IPS-NIHi11 (cell line): ENCODE measurements around the gene RFC1.
"Not testable (repeated sequence)": the region's sequence is repeated elsewhere in the genome, so short reads cannot be mapped to it uniquely, and the experiment has no call there.

Experiments used
- DNase-seq: peaks from one replicate; pipeline ENCODE4 v3.0.0; 2012; ENCODE audit warnings: mixed read lengths, low spot score

The RFC1 gene

DNA sequence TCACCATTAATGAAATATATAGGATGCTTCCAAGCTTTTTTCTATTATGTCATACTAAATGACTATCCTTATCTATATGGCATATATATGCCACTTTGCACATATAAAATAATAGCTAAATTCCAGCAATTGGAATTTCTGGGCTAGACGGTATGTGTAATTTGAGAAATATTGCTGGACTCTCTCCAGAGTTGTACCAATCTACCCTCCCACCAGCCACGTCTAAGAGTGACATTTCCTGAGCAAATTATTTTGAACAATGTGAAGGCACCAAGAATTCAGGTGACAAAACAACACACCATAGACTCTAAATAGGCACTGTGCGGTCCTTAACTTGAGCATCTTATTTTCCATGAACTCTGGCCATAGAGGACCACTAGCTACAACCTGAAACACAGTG lies 62.3 kb downstream of the RFC1 start:
- DNase-seq, result no peak

DNA sequence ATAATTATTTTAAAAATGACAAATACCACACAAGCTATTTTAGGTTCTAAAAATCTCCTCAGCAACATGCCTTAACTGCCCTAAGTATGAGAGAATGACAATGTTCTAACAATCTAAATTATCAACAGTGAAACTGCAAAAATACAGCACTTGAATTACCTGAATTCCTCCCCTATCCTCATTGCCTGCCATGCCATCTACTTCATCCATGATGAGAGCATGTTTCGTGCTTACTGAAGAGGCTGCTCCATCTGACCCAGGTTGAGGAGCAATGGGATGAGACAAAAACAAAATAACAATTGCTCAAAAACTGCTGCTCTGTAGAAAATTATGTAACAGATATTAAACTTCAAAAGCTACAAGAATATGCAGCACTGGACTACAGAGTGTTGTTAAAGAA lies 63.3 kb downstream of the RFC1 start:
- no peak for DNase-seq

DNA sequence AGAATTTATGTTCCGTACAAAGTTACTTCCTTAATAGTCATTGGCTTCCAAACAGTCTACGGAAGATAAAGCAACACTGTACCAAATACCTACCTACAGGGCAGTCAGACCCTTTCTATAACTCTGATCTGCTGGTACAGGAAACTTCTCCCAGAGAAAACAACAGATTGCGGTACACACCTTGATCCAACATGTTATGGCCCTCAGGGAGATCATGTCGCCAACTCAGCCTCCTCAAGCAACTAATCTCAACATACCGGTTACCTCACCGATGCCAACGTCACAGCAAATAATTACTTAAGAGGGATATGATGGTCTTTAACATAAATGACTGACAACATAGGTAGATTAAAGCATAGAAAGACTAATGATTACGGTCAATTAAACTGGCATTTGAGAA lies 70.4 kb downstream of the RFC1 start:
- DNase-seq, result no peak

DNA sequence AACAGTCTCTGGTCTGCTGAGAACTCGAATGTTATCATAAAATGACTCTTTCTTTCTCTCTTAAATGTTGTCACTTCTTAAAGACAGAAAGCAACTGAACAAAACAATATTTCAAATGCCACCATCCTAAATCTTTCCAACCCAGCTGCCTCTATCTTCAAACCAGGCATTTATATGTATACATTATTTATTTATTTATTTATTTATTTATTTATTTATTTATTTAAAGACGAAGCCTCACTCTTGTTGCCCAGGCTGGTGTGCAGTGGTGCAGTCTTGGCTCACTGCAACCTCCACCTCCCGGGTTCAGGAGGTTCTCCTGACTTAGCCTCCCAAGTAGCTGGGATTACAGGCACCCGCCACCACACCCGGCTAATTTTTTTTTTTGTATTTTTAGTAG lies 73.7 kb downstream of the RFC1 start:
- not testable (repeated sequence) for DNase-seq

DNA sequence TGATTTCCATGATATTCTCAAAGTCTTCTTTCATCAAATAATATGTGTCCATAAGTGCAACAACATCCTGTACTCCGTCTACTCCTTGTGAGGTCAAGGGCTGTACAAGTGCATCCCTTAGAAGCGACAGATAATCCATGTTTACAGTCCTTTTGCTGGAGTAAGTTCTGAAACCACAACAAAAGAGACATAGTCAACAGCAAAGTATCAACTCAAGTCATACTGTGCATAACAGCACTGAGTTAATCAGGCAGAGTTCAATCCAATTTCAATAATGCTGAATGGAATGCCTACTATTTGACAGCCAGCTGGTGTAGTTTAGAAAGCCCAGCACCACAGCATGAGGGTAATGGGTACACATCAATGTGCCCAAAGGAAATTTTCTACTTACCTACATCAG lies 74.5 kb downstream of the RFC1 start:
- DNase-seq, result no peak

DNA sequence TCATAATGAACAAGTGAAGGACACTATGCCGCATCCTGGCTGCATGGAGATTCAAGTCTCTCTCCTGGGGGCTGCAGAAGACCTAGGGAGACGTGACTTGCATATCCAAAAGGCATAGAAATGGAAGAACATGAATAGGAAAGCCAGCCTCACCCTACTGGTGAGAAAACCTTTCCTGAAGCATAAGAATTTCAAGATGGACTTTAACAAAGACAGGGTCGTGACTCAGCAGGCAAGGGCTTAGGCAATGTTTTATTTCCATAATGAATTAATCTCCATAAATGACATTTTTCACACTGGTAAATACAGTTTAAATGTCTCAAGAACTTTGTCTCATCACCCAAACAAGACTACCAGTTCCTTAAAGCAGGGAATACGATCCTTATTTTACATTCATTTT lies 78.9 kb downstream of the RFC1 start:
- DNase-seq, result no peak

DNA sequence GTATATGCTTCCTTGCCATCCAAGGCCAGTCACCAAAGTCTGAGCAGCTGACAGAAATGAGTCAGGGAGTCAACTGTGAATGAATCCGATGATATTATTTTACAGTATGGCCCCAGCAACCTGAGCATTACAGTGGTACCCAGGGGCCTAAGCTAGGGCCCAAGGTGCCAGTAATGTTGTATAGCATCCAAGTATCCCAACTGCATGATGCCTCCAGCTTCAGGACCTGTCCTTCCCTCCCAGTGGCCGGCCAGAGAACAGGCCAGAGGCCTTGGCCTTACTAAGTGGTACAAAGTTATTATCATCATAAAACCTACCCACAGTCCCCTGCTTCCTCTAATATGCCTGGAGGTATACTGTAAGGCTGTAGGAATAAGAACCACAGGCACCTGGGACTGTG lies 79.9 kb downstream of the RFC1 start:
- no peak for DNase-seq

DNA sequence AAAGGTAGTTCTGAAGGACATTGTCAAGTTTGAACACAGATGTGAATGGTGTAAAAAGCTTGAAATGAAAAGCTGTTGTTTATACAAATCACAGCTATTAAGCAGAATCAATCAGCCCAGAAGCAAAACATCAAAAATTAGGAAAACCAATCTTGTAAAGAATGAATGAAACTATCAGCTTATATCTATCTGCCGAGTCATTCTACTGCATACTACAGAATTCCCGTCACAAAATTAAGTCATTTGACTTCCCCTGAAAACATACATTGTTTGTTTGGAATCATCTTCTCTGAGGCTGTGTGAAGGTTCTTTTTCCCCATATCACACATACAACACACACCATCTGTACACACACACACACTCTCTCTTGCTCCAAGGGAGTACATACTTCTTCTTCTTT lies 80.3 kb downstream of the RFC1 start:
- no peak for DNase-seq

DNA sequence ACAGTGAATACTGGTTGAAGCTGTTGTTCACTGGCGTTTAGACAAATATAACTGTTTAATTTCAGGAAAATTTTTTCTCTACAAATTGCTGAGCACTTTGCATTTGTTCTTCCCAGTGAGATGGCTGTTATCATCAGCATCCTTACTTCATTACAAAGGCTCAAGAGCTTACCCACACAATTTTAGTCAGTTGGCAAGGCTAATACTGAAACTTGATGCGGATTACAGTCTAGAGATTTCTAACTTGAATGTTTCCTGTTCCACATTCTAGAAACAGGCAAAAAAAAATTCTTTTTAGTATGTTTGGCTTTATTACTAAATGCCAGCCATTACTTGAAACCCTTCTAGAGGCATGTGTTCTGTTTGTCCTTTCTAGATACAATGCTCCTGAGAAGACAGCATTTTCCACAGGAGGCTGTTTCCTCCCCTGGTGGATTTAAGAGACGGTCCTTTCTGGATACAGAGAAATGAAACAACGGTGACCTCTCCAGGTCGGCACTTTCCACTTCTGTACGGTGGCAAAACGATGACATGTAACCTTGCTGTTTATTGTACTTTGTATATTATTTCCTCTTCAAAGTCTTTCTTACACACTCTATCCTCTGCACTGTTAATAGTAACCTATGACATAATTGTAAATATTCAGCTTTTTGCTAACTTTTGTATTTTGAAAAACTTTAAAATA lies 80.9 kb downstream of the RFC1 start:
- no peak for DNase-seq

DNA sequence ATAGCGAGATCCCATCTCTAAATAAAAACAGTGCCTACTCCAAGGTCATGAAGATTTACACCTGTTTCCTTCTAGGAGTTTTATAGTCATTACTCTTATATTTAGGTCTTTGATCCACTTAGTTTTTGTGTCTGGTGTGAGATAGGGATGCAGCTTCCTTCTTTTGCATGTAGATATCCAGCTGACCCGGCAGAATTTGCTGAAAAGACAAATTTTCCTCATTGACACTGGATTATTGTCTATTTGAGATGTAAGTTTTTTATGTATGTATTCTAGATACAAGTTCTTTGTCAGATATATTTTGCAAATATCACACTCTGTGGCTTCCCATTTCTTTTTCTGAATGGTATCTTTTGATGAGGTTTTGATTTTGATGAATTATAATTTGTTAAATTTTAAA lies 85.4 kb downstream of the RFC1 start:
- no peak for DNase-seq

DNA sequence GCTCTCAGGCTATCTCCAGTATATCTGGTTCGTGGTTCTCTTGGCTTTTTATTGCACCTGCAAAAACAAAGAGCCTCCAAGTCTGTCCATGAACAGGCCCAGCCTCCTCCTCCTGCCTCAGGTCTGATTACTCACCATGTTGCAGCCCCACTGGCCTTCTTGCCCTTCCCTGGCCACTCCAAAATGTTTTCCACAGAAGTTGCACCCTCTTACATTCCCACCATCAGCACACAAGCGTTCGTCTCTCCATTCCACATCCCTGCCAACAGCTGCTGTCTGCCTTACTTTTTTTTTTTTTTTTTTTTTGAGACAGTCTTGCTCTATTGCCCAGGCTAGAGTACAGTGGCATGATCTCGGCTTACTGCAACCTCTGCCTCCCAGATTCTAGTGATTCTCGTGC lies 86.7 kb downstream of the RFC1 start:
- no peak for DNase-seq

DNA sequence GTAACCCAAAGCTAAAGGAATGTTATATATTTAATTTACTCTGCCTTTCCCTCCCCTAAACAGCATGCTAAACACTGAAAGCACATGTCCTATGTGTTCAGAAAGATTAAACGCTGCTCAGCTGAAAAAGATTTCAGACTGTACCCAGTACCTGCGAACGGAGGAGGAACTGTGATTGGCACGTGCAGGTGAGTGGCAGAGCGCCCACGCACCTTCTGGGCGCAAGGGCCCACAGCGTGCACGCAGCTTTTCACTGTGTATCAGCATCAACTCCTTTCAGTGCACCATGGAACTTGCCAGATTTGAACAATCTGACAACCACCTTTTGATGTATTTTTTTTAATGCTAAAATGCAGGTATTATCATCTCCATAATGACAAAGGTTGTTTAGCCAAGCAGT lies 87.7 kb downstream of the RFC1 start:
- DNase-seq, result no peak

DNA sequence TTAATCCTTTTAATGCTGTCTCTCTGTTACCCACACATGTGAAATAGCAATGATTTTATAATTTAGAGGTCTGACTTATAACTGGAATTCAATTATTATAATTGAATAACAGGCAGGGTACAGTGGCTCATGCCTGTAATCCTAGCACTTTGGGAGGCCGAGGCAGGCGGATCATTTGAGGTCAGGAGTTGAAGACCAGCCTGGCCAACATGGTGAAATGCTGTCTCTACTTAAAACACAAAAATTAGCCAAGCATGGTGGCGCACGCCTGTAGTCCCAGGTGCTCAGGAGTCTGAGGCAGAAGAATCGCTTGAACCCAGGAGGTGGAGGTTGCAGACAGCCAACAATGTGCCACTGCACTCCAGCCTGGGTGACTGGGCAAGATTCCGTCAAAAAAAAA lies 88.5 kb downstream of the RFC1 start:
- not testable (repeated sequence) for DNase-seq

DNA sequence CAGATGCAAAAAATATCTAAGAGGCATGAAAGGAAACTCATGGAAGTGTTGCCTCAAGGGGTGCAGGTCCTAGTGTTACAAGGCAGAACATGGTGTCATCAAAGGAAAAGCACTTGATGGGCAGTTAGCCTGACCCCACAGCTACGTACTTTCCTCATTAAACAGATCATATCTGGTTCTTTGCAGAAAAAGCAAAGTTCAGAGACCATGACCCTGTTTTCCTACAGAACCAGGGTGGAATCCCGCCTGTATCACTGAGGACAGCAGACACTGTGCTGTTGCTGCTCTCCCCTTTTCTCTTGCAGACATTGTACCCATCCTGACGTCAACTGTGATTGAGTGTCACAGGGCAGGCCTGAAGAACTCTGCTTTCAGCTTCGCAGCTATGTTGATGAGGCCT lies 91.7 kb downstream of the RFC1 start:
- DNase-seq, result no peak

DNA sequence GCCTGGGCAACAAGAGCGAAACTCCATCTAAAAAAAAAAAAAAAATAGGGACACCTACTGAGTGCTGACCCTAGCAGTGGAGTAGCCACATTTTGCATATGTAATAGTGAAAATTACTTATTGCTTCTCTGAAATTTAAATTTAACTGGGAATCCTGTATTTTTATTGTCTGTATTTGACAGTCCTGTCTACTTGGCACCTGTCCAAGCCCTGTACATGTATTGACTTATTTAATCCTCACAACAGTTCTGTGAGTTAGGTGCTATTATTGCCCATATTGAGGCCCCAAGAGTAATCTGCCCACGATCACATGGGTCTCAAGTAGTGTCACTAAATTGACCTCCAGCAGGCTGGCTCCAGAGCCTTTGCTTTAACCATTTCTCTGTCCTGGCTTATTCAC lies 102.3 kb downstream of the RFC1 start:
- DNase-seq, result no peak

DNA sequence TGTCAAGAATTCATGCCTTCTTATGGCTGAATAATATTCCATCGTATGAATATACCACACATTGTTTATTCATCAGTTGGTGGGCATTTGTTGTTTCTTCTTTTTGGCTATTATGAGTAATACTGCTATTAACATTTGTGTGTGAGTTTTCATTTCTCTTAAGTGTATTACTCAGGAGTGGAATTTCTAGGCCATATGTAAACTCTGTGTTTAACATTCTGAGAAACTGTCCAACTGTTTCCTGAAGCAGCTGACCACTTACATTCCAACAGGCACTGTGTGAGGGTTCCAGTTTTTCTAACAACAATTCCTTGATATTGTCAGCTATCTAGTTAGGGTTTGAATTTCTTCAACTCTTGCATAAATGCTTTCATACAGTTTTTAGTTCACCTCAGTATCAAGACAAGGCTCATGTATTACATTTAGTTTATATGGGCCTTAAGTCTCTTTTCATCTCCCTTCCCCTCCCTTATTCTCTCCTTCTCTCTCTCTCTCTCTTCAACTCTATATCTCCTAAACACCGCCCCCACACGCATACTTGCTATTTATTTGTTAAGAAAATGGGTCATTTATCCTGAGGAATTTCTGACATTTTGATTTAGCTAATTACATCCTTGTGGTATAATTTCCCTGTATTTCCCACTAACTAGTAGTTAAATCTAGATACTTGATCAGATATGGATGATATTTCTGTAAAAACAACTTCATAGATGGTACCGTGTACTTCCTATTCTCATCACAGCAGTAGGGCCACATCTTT lies 106.4 kb downstream of the RFC1 start:
- no peak for DNase-seq

DNA sequence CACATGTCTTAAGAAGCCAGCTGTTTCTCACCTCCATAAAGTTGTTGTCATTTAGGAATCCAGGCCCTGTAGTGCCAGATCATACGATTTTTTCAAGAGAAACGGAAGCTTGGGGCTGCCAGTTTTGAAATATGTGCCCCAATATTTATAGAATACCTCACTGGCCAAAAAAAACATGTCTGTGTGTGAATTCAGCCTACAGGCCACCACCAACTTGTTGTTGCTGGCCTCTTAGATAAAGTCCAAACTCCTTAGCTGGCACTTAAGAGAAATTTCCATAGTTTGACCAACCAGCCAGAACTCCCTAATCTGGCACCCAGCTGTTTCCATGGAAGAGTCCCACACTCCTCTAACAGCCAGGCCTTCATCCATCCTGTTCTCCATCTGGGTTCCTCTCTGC lies 109.7 kb downstream of the RFC1 start:
- DNase-seq, result no peak

DNA sequence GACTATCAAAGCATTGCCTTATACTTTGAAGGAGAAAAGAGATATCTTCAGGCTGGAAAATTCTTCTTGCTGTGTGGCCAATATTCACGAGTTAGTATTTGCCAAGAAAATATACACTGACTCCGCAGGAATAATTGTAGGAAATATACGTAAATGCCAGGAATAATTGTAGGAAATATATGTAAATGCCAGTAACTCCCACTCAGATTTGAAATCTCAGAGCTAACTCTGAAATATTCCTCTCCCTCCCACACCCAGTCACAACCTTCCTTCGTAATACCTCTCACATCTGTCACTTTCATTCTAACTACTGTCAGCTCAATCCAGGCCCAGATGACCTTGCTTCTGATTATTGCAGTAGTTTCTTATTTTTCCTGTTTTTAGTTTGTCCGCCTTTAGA lies 110.3 kb downstream of the RFC1 start:
- DNase-seq, result no peak

DNA sequence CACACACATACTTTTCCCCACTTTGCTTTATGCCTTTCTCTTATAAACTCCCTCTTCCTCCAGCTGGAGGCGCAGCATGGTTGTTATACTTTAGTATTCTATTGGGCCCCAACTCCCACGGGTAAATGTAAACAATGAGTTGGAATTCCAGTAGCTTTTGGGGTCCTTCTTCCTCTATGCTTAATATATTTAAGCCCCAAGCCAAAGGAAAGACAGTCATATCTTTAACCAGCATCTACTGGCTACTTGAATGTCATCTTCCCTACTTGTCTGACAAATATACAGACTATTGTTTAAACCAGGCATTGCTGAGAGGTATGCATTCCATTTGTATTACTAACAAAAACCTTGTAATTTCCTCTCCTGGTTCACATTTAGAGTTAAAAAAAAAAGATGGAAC lies 110.9 kb downstream of the RFC1 start:
- DNase-seq, result peak; percentile 20

DNA sequence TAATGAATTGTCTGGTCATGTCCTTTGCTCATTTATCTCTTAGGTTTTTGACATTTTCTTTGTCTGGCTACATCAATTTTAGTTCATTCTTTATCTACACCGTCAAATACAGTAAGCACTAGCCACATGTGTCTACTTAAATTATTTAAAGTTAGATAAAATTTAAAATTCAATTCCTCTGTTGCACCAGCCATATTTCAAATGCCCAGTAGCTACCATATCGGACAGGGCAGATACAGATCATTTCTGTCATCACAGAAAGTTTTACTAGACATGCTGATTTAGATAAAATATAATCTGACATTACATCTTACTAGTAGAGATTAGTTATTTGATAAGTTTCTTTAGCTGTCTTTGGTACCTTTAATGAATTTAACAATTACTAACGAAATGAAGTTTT lies 122.7 kb downstream of the RFC1 start:
- no peak for DNase-seq
